GM12878 (cell line): ENCODE results near the gene HOXD11. TPM values are rescaled to one million over a fixed set of nuclear protein-coding genes. Genes with fewer than 3 reads are reported as not detected.

Source experiments
- ATF3 ChIP-seq: IDR thresholded peaks from 2 replicates; pipeline ENCODE4 v1.6.1; 2011; ENCODE audit warnings: low read depth, mild to moderate bottlenecking, low read length, moderate library complexity, borderline replicate concordance; ENCODE audit errors: extremely low read depth
- BHLHE40 ChIP-seq, 2 experiments: fragments of 450-650 bp in 1 of 2; IDR thresholded peaks; 2 replicates each; pipeline ENCODE4 v1.6.1; 2011 to 2017; ENCODE audit warnings: low read depth in 2 of 2, borderline replicate concordance in 1 of 2, improper control_type of control experiment in 1 of 2, low read length in 1 of 2, mild to moderate bottlenecking in 1 of 2
- FOS ChIP-seq: IDR thresholded peaks from 3 replicates; pipeline ENCODE4 v1.6.1; 2011; ENCODE audit warnings: borderline replicate concordance; ENCODE audit not compliant: insufficient read length; ENCODE audit errors: extremely low read depth
- HCFC1 ChIP-seq: fragments of 150-350 bp; IDR thresholded peaks from 2 replicates; pipeline ENCODE4 v1.6.1; 2014; ENCODE audit warnings: low read length
- MTA3 ChIP-seq: IDR thresholded peaks from 2 replicates; pipeline ENCODE4 v1.6.1; 2012; ENCODE audit warnings: low read length, inconsistent platforms, borderline replicate concordance
- MYB ChIP-seq: fragments of 150-350 bp; IDR thresholded peaks from 2 replicates; pipeline ENCODE4 v1.6.1; 2014; ENCODE audit warnings: mild to moderate bottlenecking, low read depth, low read length, borderline replicate concordance
- NFXL1 ChIP-seq: fragments of 450-650 bp; IDR thresholded peaks from 2 replicates; pipeline ENCODE4 v1.6.1; 2017; ENCODE audit warnings: antibody characterized with exemption, mild to moderate bottlenecking, borderline replicate concordance
- NFYA ChIP-seq: IDR thresholded peaks from 2 replicates; pipeline ENCODE4 v1.6.1; 2011; ENCODE audit warnings: low read depth, mild to moderate bottlenecking, low read length, improper control_type of control experiment, borderline replicate concordance
- NR2C2 ChIP-seq: IDR thresholded peaks from 2 replicates; pipeline ENCODE4 v1.6.1; 2011; ENCODE audit warnings: borderline replicate concordance, low read depth; ENCODE audit not compliant: control insufficient read depth, insufficient read length
- WRNIP1 ChIP-seq: IDR thresholded peaks from 2 replicates; pipeline ENCODE4 v1.6.1; 2011; ENCODE audit warnings: low read depth, low read length, improper control_type of control experiment, borderline replicate concordance
- ZNF384 ChIP-seq: IDR thresholded peaks from 2 replicates; pipeline ENCODE4 v1.6.1; 2012; ENCODE audit warnings: low read depth, mild to moderate bottlenecking, low read length, improper control_type of control experiment, borderline replicate concordance
- polyA plus RNA-seq, 11 experiments: library from polyadenylated mRNA; depleted of rRNA in 4 of 11; unstranded in 6 of 11; stranded (reverse) in 5 of 11; fragments of >200 nt; fragmentation: Nextera tagmentation in 4 of 11; fragmentation: Illumina TruSeq in 1 of 11; extraction: Ambion mirVana in 4 of 11; extraction: Trizol in 1 of 11; gene quantifications; 1 replicate in 1 of 11; 2 replicates in 10 of 11; pipeline versions ENCODE4 v1.2.1 to v1.2.3, GENCODE V29; 2011 to 2016; ENCODE audit warnings: inconsistent platforms in 2 of 11, missing spikeins in 2 of 11, low read depth in 1 of 11
- total RNA-seq, 4 experiments: library from RNA; depleted of rRNA in 3 of 4; stranded (reverse); fragments of >200 nt in 3 of 4; fragmentation: Illumina TruSeq in 1 of 4; extraction: Trizol in 1 of 4; gene quantifications; 2 replicates each; pipeline versions ENCODE4 v1.2.1 to v1.2.3, GENCODE V29; 2013 to 2021
- TF ChIP-seq, protein P1 (sequence below): fragments of 450-650 bp; IDR thresholded peaks from 2 replicates; pipeline ENCODE4 v1.6.1; 2016; ENCODE audit warnings: mild to moderate bottlenecking
- TF ChIP-seq, protein P2 (sequence below): IDR thresholded peaks from 2 replicates; pipeline ENCODE4 v1.6.1; 2012; ENCODE audit warnings: low read length, inconsistent platforms
- TF ChIP-seq, protein P3 (sequence below): fragments of 450-650 bp; IDR thresholded peaks from 2 replicates; pipeline ENCODE4 v1.6.1; 2017; ENCODE audit warnings: borderline replicate concordance

HOXD11 gene
- total and polyA plus RNA-seq, 10 of the 15 experiments (the other 5 are each of a cell fraction or from before 2014, with no cell fraction given): not detected

DNA sequence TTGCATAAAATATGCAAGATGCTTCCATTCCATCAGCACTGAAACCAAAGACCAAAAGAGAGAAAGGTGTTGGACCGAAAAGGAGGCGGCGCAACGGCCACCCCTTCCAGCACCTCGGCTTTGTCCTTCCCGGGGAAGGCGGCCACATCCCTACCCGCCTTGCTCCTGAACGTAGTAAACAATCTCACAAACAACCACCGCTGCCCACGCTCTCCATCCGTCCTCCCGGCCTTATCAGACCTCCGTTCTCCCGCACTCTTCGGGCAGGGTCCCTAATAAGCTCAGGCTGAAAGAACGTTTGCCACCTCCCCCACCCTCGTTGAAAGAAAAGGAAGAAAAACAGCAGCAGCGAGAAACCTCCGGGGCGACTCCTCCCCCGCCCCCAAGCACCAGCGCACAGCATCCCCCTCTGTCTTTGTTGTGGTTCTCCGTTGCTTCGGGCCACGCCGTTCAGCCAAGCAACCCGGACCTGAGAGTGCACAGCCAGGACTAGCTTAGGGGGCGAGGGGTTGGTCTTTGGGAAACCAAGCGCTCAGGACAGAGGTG is 27.7 kb upstream of the HOXD11 start (continued):
- TF ChIP-seq BHLHE40 (IDR thresholded peaks at IDR 0.05; ENCODE audit: borderline replicate concordance in 1 of 2, low read depth in 2 of 2, low read length in 1 of 2) (no peak), ZNF384 (no peak), ATF3 (no peak), HCFC1 (no peak), NR2C2 (no peak), WRNIP1 (no peak), FOS (no peak), NFYA (no peak), MTA3 (no peak), MYB (no peak), NFXL1 (no peak)
- TF ChIP-seq, protein P1, sequence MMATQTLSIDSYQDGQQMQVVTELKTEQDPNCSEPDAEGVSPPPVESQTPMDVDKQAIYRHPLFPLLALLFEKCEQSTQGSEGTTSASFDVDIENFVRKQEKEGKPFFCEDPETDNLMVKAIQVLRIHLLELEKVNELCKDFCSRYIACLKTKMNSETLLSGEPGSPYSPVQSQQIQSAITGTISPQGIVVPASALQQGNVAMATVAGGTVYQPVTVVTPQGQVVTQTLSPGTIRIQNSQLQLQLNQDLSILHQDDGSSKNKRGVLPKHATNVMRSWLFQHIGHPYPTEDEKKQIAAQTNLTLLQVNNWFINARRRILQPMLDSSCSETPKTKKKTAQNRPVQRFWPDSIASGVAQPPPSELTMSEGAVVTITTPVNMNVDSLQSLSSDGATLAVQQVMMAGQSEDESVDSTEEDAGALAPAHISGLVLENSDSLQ: no peak
- TF ChIP-seq, protein P2, sequence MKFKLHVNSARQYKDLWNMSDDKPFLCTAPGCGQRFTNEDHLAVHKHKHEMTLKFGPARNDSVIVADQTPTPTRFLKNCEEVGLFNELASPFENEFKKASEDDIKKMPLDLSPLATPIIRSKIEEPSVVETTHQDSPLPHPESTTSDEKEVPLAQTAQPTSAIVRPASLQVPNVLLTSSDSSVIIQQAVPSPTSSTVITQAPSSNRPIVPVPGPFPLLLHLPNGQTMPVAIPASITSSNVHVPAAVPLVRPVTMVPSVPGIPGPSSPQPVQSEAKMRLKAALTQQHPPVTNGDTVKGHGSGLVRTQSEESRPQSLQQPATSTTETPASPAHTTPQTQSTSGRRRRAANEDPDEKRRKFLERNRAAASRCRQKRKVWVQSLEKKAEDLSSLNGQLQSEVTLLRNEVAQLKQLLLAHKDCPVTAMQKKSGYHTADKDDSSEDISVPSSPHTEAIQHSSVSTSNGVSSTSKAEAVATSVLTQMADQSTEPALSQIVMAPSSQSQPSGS: no peak
- TF ChIP-seq, protein P3, sequence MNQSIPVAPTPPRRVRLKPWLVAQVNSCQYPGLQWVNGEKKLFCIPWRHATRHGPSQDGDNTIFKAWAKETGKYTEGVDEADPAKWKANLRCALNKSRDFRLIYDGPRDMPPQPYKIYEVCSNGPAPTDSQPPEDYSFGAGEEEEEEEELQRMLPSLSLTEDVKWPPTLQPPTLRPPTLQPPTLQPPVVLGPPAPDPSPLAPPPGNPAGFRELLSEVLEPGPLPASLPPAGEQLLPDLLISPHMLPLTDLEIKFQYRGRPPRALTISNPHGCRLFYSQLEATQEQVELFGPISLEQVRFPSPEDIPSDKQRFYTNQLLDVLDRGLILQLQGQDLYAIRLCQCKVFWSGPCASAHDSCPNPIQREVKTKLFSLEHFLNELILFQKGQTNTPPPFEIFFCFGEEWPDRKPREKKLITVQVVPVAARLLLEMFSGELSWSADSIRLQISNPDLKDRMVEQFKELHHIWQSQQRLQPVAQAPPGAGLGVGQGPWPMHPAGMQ: no peak
